ENCODE results near the gene ZMYND11.

- TF ChIP-seq SIN3A (IDR thresholded peaks at IDR 0.05; ENCODE audit: borderline replicate concordance, insufficient read depth, low read depth, low read length) (no peak), POLR2AphosphoS5 (IDR thresholded peaks at IDR 0.05; ENCODE audit: low read depth, low read length) (no peak), REST (IDR thresholded peaks at IDR 0.05; ENCODE audit: insufficient read depth in 1 of 2, low read depth in 2 of 2, low read length in 1 of 2) (no peak)
These were observed 17.7 kb downstream of the ZMYND11 start for GRCh38 chr10:152915-153314.

Data from Panc1 (cell line).